HCT116 (cell line): ENCODE measurements around the gene NHSL2. TPM values are rescaled to one million over a fixed set of nuclear protein-coding genes. Genes with fewer than 3 reads are reported as not detected.

ENCODE experiments used
- ATAC-seq: fragments of 200-7000 bp; cut with Tn5 transposase; 2 replicates; pipeline ENCODE4 v1.9.1; 2020; ENCODE audit warnings: mild to moderate bottlenecking, moderate library complexity
- BruUV-seq: library from RNA; stranded (reverse); fragments of 400-500 nt; replicated peaks from 2 replicates; lab custom pipeline; 2021; lab: Mats Ljungman, UMichigan
- CTCF ChIA-PET: fragments of 300-600 bp; sonication (Branson Sonifier 250); formaldehyde crosslinking; loops from one replicate; lab custom pipeline; 2021; ENCODE audit warnings: antibody characterized with exemption; lab: Charles Lee
- POLR2A ChIA-PET: fragments of 300-600, 350-600 bp; sonication (Branson Sonifier 250); formaldehyde crosslinking; loops from one replicate; lab custom pipeline; 2021; ENCODE audit warnings: antibody characterized with exemption; lab: Charles Lee
- RAD21 ChIA-PET, 2 experiments: fragments of 300-600 bp; sonication (Branson Sonifier 250); formaldehyde crosslinking; loops; one replicate each; lab custom pipeline; 2023; ENCODE audit warnings: low total read pairs in 2 of 2; ENCODE audit not compliant: uncharacterized antibody in 2 of 2, unreplicated experiment in 2 of 2, low non-redundant PET in 1 of 2; lab: Charles Lee
- DNase-seq: peaks from one replicate; pipeline ENCODE4 v3.0.0-alpha.2; 2010; ENCODE audit warnings: low read depth, low spot score
- H2AFZ ChIP-seq: fragments of 200-600 bp; shearing (Covaris generic), sonication (generic); 2 replicates; pipeline ENCODE4 v1.6.1; 2017; ENCODE audit warnings: low read depth, mixed run types, mixed read lengths, antibody characterized with exemption, low read length; ENCODE audit not compliant: poor library complexity, severe bottlenecking
- H3K27ac ChIP-seq: 2 replicates; pipeline ENCODE4 v1.5.1; 2012; ENCODE audit warnings: low read depth, low read length
- H3K27me3 ChIP-seq: fragments of 200-600 bp; sonication (generic); 2 replicates; pipeline ENCODE4 v1.6.1; 2016; ENCODE audit warnings: mixed run types, low read length, mixed read lengths; ENCODE audit not compliant: insufficient read depth
- H3K36me3 ChIP-seq, 2 experiments: fragments of 200-500 bp in 1 of 2; fragments of 200-600 bp in 1 of 2; sonication (Bioruptor generic) in 1 of 2; sonication (generic) in 1 of 2; 2 replicates each; pipeline versions ENCODE4 v1.5.1 to v1.6.1; 2014 to 2016; ENCODE audit warnings: low read length in 2 of 2, inconsistent platforms in 1 of 2, mixed read lengths in 1 of 2, mixed run types in 1 of 2; ENCODE audit not compliant: insufficient read depth in 2 of 2, control insufficient read depth in 1 of 2
- H3K4me1 ChIP-seq, 2 experiments: fragments of 200-600 bp in 1 of 2; sonication (generic) in 1 of 2; 2 replicates each; pipeline versions ENCODE4 v1.5.1 to v1.6.1; 2012 to 2017; ENCODE audit warnings: low read length in 2 of 2, inconsistent platforms in 1 of 2, mild to moderate bottlenecking in 1 of 2, mixed read lengths in 1 of 2, mixed run types in 1 of 2, moderate library complexity in 1 of 2; ENCODE audit not compliant: insufficient read depth in 2 of 2, control insufficient read depth in 1 of 2
- H3K4me2 ChIP-seq: fragments of 200-600 bp; sonication (generic); 2 replicates; pipeline ENCODE4 v1.6.1; 2017; ENCODE audit warnings: mixed run types, low read length, mixed read lengths
- H3K4me3 ChIP-seq, 2 experiments: fragments of 200-600 bp in 1 of 2; sonication (generic) in 1 of 2; replicated peaks in 1 of 2; 2 replicates each; pipeline ENCODE4 v1.5.1; 2011 to 2016; ENCODE audit warnings: low read length in 2 of 2, control low read depth in 1 of 2, low read depth in 1 of 2, mild to moderate bottlenecking in 1 of 2, mixed read lengths in 1 of 2, mixed run types in 1 of 2
- H3K79me2 ChIP-seq: fragments of 200-600 bp; sonication (generic); 2 replicates; pipeline ENCODE4 v1.6.1; 2017; ENCODE audit warnings: mild to moderate bottlenecking, mixed run types, low read length, moderate library complexity, mixed read lengths; ENCODE audit not compliant: insufficient read depth
- H3K9ac ChIP-seq: fragments of 200-600 bp; sonication (generic); 2 replicates; pipeline ENCODE4 v1.6.1; 2016; ENCODE audit warnings: low read length, mixed read lengths
- H3K9me2 ChIP-seq: fragments of 200-600 bp; sonication (generic), shearing (Covaris generic); 2 replicates; pipeline ENCODE4 v1.6.1; 2017; ENCODE audit warnings: mixed run types, mild to moderate bottlenecking, moderate library complexity; ENCODE audit not compliant: insufficient read depth
- H3K9me3 ChIP-seq, 2 experiments: fragments of 200-500 bp in 1 of 2; fragments of 200-600 bp in 1 of 2; sonication (Bioruptor generic) in 1 of 2; sonication (generic) in 1 of 2; 2 replicates each; pipeline ENCODE4 v1.6.1; 2014 to 2017; ENCODE audit warnings: low read length in 2 of 2, mixed read lengths in 2 of 2, inconsistent platforms in 1 of 2, low read depth in 1 of 2, mild to moderate bottlenecking in 1 of 2, mixed run types in 1 of 2, moderate library complexity in 1 of 2; ENCODE audit not compliant: control insufficient read depth in 1 of 2, insufficient read depth in 1 of 2
- H4K20me1 ChIP-seq: fragments of 200-600 bp; sonication (generic), shearing (Covaris generic); 2 replicates; pipeline ENCODE4 v1.6.1; 2017; ENCODE audit warnings: mixed run types, mild to moderate bottlenecking, moderate library complexity; ENCODE audit not compliant: insufficient read depth
- ATF3 ChIP-seq: IDR thresholded peaks from 2 replicates; pipeline ENCODE4 v1.6.1; 2012
- CBX3 ChIP-seq: IDR thresholded peaks from 2 replicates; pipeline ENCODE4 v1.6.1; 2012; ENCODE audit warnings: low read depth
- CEBPB ChIP-seq: IDR thresholded peaks from 2 replicates; pipeline ENCODE4 v1.6.1; 2012; ENCODE audit warnings: low read depth
- CTCF ChIP-seq, 3 experiments: fragments of 200-600 bp in 1 of 3; sonication (generic) in 1 of 3; IDR thresholded peaks in 2 of 3; conservative IDR thresholded peaks in 1 of 3; 2 replicates each; pipeline ENCODE4 v1.5.1; 2012 to 2017; ENCODE audit warnings: low read depth in 2 of 3, low read length in 2 of 3, antibody characterized with exemption in 1 of 3, borderline replicate concordance in 1 of 3, control low read depth in 1 of 3, mild to moderate bottlenecking in 1 of 3, mixed read lengths in 1 of 3, mixed run types in 1 of 3, moderate library complexity in 1 of 3; ENCODE audit not compliant: insufficient read depth in 1 of 3
- EGR1 ChIP-seq: IDR thresholded peaks from 2 replicates; pipeline ENCODE4 v1.6.1; 2012; ENCODE audit warnings: low read depth
- EZH2phosphoT487 ChIP-seq: fragments of 200-600 bp; IDR thresholded peaks from 2 replicates; pipeline ENCODE4 v1.6.1; 2018; ENCODE audit warnings: antibody characterized with exemption, borderline replicate concordance
- JUND ChIP-seq: IDR thresholded peaks from 2 replicates; pipeline ENCODE4 v1.6.1; 2012
- POLR2AphosphoS5 ChIP-seq: IDR thresholded peaks from 2 replicates; pipeline ENCODE4 v1.6.1; 2011; ENCODE audit warnings: mild to moderate bottlenecking, low read depth, low read length, moderate library complexity
- SRF ChIP-seq: IDR thresholded peaks from 2 replicates; pipeline ENCODE4 v1.6.1; 2012; ENCODE audit warnings: low read depth
- TCF7L2 ChIP-seq: IDR thresholded peaks from 2 replicates; pipeline ENCODE4 v1.7.0; 2011; ENCODE audit warnings: borderline replicate concordance, inconsistent platforms; ENCODE audit not compliant: insufficient read depth, insufficient read length; ENCODE audit errors: extremely low read depth
- YY1 ChIP-seq: IDR thresholded peaks from 2 replicates; pipeline ENCODE4 v1.6.1; 2011; ENCODE audit warnings: low read length, low read depth, moderate library complexity, mild to moderate bottlenecking; ENCODE audit not compliant: insufficient replicate concordance; ENCODE audit errors: extremely low read depth
- ZBTB33 ChIP-seq: IDR thresholded peaks from 2 replicates; pipeline ENCODE4 v1.6.1; 2011; ENCODE audit warnings: mild to moderate bottlenecking, low read length, moderate library complexity; ENCODE audit not compliant: insufficient replicate concordance; ENCODE audit errors: extremely low read depth
- ZFX ChIP-seq: fragments of 450-650 bp; IDR thresholded peaks from 2 replicates; pipeline ENCODE4 v1.6.1; 2017
- ZNF274 ChIP-seq: fragments of 200-500 bp; sonication (Bioruptor generic); IDR thresholded peaks from 2 replicates; pipeline ENCODE4 v1.6.1; 2014; ENCODE audit warnings: mild to moderate bottlenecking, low read depth, low read length, inconsistent platforms
- intact Hi-C: fragments of 100-400 bp; cut with micrococcal nuclease; formaldehyde crosslinking; loops from 2 replicates; pipeline ENCODE4 v1.10.0; 2022
- total RNA-seq: library from RNA; stranded (reverse); gene quantifications from one replicate; pipeline ENCODE4 v1.2.1, GENCODE V29; 2021; ENCODE audit not compliant: unreplicated experiment

The NHSL2 gene
- total RNA-seq, 1 experiment from 2014 or later, result 0.22 TPM

GRCh38 chrX:71895607-71896006 lies 15.0 kb upstream of the NHSL2 start:
- no peak overlapping the region for H3K27ac ChIP-seq
- no peaks in the 10 kb centered on the region for H3K36me3 ChIP-seq
- ChIA-PET CTCF (no interaction called here), POLR2A (no interaction called here), RAD21 (no interaction called here)
- no peak overlapping the region for H2AFZ ChIP-seq
- no peaks in the 10 kb centered on the region for H3K27me3 ChIP-seq
- no peak overlapping the region for H3K4me2 ChIP-seq
- H3K4me1 ChIP-seq, result no peaks in the 10 kb centered on the region
- TF ChIP-seq CEBPB, result no peak
- TF ChIP-seq JUND, result no peak
- TF ChIP-seq CTCF (IDR thresholded peaks at IDR 0.05 in 2 of 3, conservative IDR thresholded peaks at IDR 0.05 in 1 of 3; ENCODE audit: borderline replicate concordance in 1 of 3, insufficient read depth in 1 of 3, low read depth in 2 of 3, low read length in 2 of 3), result no peak
- TF ChIP-seq YY1, result no peak
- no peak for TF ChIP-seq SRF
- TF ChIP-seq TCF7L2, result no peak
- TF ChIP-seq ZNF274, result no peak
- TF ChIP-seq, all 23 proteins: peak for 0
- ATAC-seq (no peak), DNase-seq (no peak)
- H3K9me3 ChIP-seq, result no peaks in the 10 kb centered on the region
- H3K9ac ChIP-seq, result no peak overlapping the region
- no peaks in the 10 kb centered on the region for H4K20me1 ChIP-seq
- BruUV-seq, result no TSS peak
- intact Hi-C loops, result no loop called here
- no peak overlapping the region for H3K4me3 ChIP-seq
- H3K9me2 ChIP-seq, result no peaks in the 10 kb centered on the region
- H3K79me2 ChIP-seq, result no peaks in the 10 kb centered on the region

- Histone ChIP-seq H2AFZ (no peak overlapping the region), H3K9me2 (no peaks in the 10 kb centered on the region), H3K4me1 (no peaks in the 10 kb centered on the region), H3K79me2 (no peaks in the 10 kb centered on the region), H4K20me1 (no peaks in the 10 kb centered on the region), H3K9me3 (no peaks in the 10 kb centered on the region), H3K4me3 (no peak overlapping the region), H3K27ac (no peak overlapping the region), H3K9ac (no peak overlapping the region), H3K4me2 (no peak overlapping the region), H3K36me3 (no peaks in the 10 kb centered on the region), H3K27me3 (no peaks in the 10 kb centered on the region)
- no peak for DNase-seq
- intact Hi-C loops, result no loop called here
- no peak for ATAC-seq
- POLR2A ChIA-PET, result no interaction called here
- RAD21 ChIA-PET, result no interaction called here
- CTCF ChIA-PET, result no interaction called here
- BruUV-seq, result no TSS peak
- no peak for TF ChIP-seq EGR1
- TF ChIP-seq CEBPB, result no peak
- no peak for TF ChIP-seq ZNF274
- TF ChIP-seq ZFX, result no peak
- no peak for TF ChIP-seq ZBTB33
- no peak for TF ChIP-seq CTCF (IDR thresholded peaks at IDR 0.05 in 2 of 3, conservative IDR thresholded peaks at IDR 0.05 in 1 of 3; ENCODE audit: borderline replicate concordance in 1 of 3, insufficient read depth in 1 of 3, low read depth in 2 of 3, low read length in 2 of 3)
- TF ChIP-seq POLR2AphosphoS5, result no peak
- TF ChIP-seq ATF3, result no peak
- TF ChIP-seq EZH2phosphoT487, result no peak
- no peak for TF ChIP-seq CBX3
These were observed 4.5 kb upstream of the NHSL2 start for GRCh38 chrX:71906144-71906543.
